Measurements from ENCODE around the gene CCR6.

GRCh38 chr6:167145461-167145860 lies 22.6 kb downstream of the CCR6 start:
- TF ChIP-seq, protein P1, sequence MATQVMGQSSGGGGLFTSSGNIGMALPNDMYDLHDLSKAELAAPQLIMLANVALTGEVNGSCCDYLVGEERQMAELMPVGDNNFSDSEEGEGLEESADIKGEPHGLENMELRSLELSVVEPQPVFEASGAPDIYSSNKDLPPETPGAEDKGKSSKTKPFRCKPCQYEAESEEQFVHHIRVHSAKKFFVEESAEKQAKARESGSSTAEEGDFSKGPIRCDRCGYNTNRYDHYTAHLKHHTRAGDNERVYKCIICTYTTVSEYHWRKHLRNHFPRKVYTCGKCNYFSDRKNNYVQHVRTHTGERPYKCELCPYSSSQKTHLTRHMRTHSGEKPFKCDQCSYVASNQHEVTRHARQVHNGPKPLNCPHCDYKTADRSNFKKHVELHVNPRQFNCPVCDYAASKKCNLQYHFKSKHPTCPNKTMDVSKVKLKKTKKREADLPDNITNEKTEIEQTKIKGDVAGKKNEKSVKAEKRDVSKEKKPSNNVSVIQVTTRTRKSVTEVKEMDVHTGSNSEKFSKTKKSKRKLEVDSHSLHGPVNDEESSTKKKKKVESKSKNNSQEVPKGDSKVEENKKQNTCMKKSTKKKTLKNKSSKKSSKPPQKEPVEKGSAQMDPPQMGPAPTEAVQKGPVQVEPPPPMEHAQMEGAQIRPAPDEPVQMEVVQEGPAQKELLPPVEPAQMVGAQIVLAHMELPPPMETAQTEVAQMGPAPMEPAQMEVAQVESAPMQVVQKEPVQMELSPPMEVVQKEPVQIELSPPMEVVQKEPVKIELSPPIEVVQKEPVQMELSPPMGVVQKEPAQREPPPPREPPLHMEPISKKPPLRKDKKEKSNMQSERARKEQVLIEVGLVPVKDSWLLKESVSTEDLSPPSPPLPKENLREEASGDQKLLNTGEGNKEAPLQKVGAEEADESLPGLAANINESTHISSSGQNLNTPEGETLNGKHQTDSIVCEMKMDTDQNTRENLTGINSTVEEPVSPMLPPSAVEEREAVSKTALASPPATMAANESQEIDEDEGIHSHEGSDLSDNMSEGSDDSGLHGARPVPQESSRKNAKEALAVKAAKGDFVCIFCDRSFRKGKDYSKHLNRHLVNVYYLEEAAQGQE (IDR thresholded peaks at IDR 0.05), result no peak
- TF ChIP-seq RARB (CRISPR knock-in tag; IDR thresholded peaks at IDR 0.05) (no peak), EP300 (IDR thresholded peaks at IDR 0.05) (no peak)
